Measurements from ENCODE around the gene SLC11A1. TPM values are rescaled to one million over a fixed set of nuclear protein-coding genes. Genes with fewer than 3 reads are reported as not detected.

The SLC11A1 gene, protein sequence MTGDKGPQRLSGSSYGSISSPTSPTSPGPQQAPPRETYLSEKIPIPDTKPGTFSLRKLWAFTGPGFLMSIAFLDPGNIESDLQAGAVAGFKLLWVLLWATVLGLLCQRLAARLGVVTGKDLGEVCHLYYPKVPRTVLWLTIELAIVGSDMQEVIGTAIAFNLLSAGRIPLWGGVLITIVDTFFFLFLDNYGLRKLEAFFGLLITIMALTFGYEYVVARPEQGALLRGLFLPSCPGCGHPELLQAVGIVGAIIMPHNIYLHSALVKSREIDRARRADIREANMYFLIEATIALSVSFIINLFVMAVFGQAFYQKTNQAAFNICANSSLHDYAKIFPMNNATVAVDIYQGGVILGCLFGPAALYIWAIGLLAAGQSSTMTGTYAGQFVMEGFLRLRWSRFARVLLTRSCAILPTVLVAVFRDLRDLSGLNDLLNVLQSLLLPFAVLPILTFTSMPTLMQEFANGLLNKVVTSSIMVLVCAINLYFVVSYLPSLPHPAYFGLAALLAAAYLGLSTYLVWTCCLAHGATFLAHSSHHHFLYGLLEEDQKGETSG
- total RNA-seq = under 1 TPM; 0.13 to 0.15 TPM

DNA sequence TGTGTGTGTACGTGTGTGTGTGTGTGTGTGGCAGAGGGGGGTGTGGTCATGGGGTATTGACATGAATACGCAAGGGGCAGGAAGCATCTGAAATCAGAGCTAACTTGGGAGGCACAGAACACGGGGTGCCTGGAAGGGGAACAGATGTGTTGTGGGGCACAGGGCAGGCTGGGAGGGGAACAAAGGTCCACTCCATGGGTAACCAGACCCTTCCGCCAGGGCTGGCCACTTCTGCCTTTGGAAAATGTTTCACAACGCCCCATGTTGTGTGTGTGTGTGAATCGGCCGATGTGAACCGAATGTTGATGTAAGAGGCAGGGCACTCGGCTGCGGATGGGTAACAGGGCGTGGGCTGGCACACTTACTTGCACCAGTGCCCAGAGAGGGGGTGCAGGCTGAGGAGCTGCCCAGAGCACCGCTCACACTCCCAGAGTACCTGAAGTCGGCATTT is at the start of gene SLC11A1:
Gene SLC11A1 (plus strand): TSS at position 358 of the 451 bp plus-strand sequence. CDS start 96 bp downstream, outside the sequence.
- CTCF ChIA-PET = no interaction called here
- POLR2A ChIA-PET = no interaction called here

DNA sequence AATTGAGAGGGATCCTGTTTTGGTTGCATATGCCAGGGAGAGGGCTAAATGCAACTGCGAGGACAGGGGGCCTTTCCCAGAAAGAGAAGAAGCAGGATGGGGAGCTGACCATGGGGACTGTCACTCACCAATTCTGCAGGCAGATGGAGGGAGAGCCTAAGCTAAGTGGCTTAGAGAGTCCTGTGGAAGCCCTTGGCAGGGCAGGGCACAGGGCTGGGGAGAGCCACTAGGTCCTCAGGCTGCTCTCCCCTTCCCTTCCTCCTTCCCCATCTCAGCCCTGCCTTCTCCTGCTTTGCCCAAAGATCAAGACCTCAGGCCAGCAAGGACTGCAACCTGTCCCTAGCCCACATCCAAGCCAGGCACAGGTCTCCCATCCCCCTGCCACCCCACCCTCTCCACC is 49.8 kb upstream of the SLC11A1 start:
- CTCF ChIA-PET = no interaction called here
- POLR2A ChIA-PET = no interaction called here

DNA sequence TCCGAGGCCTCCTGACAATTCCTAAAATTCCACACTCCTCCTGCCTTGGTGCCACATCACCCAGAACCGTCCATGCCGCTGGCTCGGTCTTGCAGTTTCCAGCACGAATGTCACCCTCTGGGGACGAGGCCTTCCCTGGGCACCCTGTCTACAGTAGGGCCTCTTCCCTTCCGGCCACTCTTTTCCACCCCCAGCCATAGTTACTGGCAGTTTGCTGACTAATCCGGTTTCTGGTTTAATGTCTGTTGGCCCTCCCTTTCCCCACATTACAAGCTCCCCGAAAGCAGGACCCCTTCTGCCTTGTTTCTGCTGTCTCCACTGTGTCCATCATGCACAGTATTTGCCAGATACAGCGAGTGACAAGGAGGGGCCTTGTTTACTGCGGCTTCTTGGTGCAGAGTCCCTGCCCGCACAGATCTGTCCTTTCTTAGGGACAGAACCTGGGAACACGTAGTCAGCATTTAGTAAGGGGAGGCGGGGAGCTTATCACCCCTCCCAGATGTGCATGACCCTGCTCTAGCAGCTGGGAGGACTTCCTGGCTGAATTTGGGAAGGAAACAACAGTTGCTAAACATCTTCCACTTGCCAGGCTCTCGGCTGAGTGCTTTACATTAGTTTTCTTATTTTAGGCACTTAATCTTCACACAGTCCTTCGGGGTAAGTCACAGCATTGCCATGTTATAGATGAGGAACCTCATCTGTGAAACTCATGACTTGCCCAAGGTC is 49.0 kb upstream of the SLC11A1 start:
- POLR2A ChIA-PET = no interaction called here
- CTCF ChIA-PET = no interaction called here

DNA sequence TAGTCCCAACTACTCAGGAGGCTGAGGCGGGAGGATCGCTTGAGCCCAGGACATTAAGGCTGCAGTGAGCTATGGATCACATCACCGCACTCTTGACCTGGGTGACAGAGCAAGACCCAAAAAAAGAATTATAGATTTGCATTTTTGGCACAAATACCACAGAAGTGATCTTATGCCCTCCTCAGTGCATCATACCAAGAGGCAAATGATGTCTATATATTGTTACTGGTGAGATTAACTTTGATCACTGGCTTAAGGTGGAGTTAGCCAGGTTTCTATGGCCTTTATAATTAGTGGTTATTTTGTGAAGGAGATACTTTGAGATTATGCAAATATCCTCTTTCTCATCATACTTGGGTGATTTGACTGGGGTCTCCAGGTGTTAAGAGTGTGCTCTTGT is 47.5 kb upstream of the SLC11A1 start:
- CTCF ChIA-PET = interaction anchor here (1.2 kb wide), 1 partner anchor 22 kb away, joined by 4 read pairs; the partner anchor contains the start of gene CATIP
- POLR2A ChIA-PET = no interaction called here

DNA sequence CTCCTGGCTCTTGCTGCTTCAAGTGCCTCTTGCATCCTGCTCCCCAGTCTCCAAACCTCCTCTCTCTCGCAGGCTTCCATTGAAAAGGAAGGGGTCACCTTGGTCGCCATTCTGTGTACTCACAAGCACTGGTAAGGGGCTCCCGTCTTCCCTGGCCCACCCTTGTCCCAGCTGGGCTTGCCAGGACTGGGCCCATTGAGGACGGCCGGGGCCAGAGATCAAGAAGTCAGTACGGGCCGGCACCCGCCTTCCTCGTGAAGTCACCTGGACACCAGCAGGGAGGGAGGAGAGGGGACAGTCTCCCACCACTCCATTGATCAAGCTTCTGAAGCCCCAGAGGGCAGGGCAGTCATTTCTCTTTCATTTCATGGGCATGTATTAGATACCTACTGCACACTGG is 41.4 kb upstream of the SLC11A1 start:
- POLR2A ChIA-PET = no interaction called here
- CTCF ChIA-PET = interaction anchor here (0.8 kb wide), 1 partner anchor 1144 kb away, joined by 3 read pairs; no protein-coding TSS in a partner anchor

DNA sequence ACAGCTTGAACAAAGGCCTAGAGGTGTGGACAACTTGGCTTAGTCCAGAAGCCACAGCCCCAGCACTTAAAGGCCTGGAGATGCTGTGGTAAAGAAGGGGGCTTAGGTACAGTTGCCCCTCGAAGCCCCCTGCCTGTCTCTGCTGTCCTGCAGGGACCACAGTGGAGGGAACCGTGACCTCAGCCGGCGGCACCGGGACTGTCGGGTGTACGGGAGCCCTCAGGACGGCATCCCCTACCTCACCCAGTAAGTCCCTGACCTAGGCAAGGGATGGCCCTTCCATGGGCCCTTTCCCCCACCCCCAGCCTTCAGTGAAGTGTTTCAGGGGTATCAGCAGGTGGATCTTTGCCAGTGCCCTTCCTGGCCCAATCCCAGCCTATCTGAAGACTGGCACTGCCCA is 40.7 kb upstream of the SLC11A1 start:
- CTCF ChIA-PET = no interaction called here
- POLR2A ChIA-PET = no interaction called here

DNA sequence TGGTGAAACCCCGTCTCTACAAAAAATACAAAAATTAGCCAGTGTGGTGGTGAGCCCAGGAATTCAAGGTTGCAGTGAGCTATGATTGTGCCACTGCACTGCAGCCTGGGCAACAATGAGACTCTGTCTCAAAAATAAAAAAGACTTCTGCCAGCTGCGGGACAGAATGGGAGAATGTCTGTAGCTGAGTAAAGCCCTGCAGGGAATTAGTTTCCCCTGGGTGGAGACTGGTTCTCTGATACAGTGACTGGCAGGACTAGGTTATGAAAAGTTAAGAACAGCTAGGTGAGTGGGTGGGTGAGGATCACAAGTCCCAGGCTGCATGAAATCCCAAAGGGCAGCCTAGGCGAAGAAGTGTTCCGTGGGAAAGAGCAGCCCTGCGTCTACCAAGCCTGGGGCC is 39.2 kb upstream of the SLC11A1 start:
- ChIA-PET CTCF (no interaction called here), POLR2A (no interaction called here)

DNA sequence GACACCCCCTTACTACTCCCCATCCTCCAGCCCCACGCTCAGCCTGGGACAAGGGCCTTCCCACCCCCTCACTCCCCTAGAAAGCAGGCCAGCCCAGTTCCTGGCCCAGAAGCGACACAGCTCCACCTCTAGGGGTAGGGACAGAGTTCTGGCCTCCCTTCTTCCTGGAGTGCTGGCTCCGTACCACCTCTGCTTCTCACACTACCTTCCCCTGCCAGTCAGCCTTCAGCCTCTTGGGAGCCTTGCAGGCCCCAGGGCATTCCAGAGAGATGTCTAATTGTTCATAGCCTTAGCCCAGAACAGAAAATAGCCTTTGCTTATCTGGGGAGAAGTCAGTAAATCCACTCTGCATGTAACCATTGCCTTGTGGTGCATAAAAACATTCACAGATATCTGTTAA is 38.5 kb upstream of the SLC11A1 start:
- CTCF ChIA-PET = no interaction called here
- POLR2A ChIA-PET = no interaction called here

DNA sequence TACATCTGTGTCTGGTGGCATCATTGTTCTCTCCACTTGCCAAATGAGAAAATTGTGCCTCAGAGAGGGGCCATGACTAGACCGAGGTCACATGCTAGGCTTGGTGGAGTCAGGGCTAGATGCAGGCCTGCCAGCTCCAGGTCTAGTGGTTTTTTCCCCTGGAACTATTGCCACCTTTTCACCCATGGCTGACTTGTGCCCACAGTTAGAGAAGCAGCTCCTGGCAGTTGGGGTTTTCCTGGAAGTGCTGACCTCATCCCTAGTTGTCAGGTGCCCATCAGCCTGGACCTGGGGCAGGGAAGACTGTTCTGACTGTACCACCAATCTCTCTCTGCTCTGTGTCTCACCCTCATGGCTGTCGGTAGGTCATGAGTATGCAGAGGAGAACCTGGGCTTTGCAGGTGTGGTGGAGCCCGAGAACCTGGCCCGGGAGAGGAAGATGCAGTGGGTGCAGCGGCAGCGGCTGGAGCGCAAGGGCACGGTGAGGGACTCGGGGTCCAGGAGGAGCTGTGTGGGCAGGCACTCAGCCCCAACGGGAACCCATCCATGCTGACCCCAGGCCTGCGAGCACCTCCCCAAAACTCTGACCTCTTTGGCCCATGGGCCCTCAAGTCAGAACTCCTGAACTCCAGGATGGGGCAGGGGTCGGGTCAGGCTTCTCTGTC is 37.9 kb upstream of the SLC11A1 start:
- POLR2A ChIA-PET = no interaction called here
- CTCF ChIA-PET = no interaction called here

DNA sequence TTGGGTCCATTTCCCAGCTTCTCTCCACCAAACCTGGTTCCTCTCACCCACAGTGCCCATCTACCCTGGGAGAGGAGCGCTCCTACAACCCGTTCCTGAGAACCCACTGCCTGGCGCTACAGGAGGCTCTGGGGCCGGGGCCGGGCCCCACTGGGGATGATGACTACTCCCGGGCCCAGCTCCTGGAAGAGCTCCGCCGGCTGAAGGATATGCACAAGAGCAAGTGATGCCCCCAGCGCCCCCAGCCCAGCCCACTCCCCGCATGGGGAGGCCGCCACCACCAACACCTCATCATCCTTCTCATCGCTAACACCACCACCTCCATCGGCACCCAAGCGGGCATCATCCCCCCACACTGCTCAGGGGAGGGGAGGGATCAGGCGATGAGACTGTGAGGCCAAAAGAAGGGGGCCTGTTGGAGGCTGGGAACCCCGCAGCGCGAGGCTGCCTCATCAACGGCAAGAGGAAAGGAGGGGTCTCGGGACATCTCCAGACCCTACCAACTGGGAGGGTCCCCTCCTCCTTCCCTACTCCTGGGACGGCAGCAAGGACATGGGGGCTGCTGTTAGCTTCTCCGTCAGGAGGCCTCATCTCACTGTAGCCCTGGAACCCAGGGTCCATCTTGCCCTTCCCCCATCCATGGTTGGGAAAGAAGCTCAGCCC is 37.2 kb upstream of the SLC11A1 start:
- ChIA-PET POLR2A (no interaction called here), CTCF (no interaction called here)

DNA sequence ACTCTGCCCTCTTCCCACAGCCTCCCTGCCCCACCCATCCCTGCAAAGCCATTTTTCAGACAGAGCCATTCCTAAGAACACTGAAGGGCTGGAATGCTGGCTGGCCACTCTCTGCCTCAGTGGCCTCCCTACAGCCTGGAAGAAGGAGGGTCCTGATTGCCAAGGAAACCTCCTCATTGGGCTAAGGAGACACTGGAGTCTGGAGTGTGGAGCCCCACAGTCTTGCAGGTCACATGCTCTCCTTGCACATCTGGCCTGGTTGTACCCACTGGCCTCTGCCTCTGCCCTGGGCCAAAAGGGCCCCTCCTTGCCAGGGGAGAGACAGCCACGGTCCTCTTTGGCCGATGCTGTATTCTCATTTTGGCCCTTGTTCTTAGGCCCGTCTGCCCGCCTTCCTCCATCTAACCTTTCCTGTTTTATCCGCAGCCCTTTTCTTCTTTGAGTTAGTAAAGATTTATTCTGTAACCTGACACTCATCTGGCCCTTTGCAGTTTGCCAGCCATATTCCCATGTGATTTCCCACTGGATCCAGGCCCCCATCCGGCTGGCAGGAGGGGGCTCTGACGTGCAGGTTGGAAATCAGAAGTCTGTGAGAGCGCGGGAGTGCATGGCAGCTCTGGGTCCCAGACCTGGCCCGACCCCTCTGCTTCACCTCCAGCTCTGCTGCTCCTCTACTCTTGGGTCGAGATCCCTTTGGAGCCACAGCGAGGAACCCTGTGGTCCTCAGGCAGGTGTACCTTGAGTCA is 36.4 kb upstream of the SLC11A1 start:
- CTCF ChIA-PET = no interaction called here
- POLR2A ChIA-PET = no interaction called here

DNA sequence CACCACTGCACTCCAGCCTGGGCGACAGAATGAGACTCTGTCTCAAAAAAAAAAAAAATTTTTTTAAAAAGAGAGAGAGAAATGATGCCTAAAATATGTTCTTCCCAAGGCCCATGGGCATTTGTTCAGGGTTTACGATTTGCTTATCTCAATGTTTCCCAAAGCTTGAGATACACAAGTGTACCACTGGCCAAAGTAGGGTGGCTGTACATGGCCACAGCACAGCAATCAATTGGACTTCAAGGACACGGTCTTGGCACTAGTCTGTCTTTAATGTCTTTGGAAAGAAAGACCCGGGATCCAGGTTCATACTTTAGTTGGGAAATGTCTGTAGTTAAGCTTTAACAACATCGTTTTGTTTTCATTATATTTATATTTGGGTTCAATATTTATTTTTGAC is 34.9 kb upstream of the SLC11A1 start:
- CTCF ChIA-PET = no interaction called here
- POLR2A ChIA-PET = no interaction called here

DNA sequence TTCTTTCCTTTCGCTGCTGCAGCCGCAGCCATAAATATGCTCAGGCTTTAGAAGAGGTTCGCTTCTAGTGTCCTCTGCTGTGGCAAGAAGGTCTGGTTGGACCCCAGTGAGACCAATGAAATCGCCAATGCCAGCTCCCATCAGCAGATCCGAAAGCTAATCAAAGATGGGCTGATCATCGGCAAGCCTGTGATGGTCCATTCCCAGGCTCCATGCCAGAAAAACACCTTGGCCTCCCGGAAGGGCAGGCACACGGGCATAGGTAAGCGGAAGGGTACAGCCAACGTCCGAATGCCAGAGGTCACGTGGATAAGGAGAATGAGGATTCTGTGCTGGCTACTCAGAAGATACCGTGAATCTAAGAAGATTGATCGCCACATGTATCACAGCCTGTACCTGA is 28.0 kb upstream of the SLC11A1 start:
- ChIA-PET POLR2A (no interaction called here), CTCF (interaction anchor here (1.2 kb wide), 1 partner anchor 52 kb away, joined by 3 read pairs; no protein-coding TSS in a partner anchor)

DNA sequence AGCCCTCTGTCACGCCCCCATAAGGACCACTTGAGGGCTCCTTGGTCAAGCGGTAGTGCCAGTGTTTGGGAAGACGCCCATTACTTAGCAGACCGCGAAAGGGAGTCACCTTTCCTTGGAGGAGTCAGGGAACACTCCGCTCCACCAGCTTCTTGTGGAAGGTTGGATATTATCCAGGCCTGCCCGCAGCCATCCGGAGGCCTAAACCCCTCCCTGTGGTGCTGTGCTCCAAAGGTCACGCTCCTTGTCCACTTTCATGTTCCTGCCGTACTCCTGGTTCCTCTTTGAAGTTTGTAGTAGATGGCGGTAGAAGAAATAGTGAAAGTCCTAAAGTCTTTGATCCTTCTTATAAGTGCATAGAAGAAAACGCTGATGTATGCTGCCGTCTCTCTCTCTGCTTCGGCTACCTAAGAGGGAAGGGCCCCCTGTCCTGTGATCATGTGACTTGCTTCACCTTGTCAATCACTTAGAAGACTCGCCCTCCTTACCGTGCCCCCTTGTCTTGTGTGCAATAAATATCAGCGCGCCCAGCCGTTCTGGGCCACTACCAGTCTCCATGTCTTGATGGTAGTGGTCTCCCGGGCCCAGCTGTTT is 27.1 kb upstream of the SLC11A1 start:
- ChIA-PET POLR2A (no interaction called here), CTCF (interaction anchor here (0.7 to 2.6 kb wide), 4 partner anchors 53 to 1290 kb away, joined by 3 to 13 read pairs (median 8); no protein-coding TSS in a partner anchor)

DNA sequence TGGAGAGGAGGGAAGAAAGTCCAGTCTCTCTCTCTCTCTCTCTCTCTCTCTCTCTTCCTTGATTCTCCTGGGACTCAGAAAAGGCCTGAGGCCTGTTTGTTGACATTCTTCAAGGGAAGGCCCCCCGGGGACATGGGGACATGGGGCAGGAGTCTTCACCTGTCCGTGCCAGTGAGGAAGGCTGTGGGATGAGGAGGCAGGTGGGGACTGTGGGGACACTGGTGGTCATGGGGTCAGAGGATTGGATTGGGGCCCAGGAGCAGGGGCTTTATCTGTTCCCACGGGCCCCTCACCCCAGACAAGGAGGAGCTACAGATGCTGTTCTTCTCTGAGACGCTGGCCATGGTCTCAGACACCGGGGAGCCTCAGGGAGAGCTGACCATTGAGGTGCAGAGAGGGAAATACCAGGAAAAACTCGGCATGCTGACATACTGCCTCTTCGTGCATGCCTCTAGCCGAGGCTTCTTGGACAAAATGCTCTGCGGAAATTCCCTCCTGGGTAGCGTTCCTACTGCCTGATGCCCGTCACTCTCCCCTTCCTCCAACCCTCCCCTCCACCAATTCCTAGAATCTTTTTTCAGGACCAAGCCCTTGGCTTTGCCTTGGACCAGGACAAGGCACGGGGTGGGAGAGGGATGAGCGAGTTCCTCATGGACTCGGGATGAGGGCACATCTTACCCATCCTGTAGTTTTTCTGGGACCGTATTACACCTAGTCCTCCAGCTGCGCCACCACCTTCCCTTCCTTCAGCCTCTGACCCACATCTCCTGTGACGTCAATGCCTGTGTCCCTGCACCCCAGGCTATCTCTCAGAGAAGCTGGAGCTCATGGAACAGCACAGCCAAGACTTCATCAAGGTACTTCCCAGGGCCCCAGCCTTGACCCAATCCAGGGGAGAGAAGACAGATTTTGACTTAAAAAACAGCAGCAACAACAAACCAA is 24.6 kb upstream of the SLC11A1 start:
- CTCF ChIA-PET = interaction anchor here (0.6 to 3.1 kb wide), 17 partner anchors 10 to 353 kb away, joined by 3 to 13 read pairs (median 4); partner anchors contain the start of genes AAMP, PNKD and TTLL4
- POLR2A ChIA-PET = no interaction called here

DNA sequence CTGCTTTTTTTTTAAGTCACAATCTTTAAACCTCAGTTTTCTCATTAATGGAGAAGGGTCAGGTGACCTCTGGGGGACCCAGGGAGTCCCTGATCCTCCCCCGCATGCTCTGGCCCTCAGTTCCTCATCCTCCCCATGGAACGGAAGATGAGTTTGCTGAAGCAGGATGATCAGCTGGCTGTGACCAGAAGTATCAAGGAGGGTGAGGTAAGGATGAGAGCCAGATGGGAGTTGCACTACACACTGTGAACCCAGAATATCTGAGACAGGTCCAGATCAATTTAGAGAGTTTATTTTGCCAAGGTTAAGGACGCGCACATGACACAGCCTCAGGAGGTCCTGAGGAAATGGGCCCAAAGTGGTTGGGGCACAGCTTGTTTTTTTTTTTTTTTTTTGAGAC is 21.6 kb upstream of the SLC11A1 start:
- CTCF ChIA-PET = interaction anchor here (0.6 to 3.1 kb wide), 2 partner anchors 59 to 65 kb away, joined by 4 to 10 read pairs; no protein-coding TSS in a partner anchor
- POLR2A ChIA-PET = no interaction called here

DNA sequence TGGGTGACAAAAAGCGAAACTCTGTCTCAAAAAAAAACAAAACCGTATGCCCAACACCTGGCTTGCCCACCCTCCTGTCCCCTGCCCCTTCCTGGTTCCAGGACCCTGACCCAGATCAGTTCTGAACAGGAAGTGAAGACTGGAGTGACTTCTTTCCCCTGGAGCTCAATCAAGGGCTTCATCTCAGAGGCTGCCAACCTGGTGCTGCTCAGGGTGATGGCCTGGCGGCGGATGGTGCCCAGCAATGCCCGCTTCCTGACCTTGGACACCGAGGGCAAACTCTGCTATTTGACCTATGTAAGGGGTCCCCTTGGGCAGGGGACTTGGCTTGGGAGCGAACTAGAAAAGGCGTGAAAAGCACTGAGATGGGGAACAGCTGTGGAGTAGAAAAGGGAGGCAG is 19.5 kb upstream of the SLC11A1 start:
- CTCF ChIA-PET = interaction anchor here (1.0 kb wide), 1 partner anchor 46 kb away, joined by 3 read pairs; no protein-coding TSS in a partner anchor
- POLR2A ChIA-PET = no interaction called here
